ENCODE data around the gene GM2A. TPM values are rescaled to one million over a fixed set of nuclear protein-coding genes. Genes with fewer than 3 reads are reported as not detected.
A peak's percentile ranks its signal among the peaks of the same experiment; 100 is the strongest.

Gene GM2A
- total RNA-seq, 2 donors from 2014 or later = 19.4 to 28.2 TPM

DNA sequence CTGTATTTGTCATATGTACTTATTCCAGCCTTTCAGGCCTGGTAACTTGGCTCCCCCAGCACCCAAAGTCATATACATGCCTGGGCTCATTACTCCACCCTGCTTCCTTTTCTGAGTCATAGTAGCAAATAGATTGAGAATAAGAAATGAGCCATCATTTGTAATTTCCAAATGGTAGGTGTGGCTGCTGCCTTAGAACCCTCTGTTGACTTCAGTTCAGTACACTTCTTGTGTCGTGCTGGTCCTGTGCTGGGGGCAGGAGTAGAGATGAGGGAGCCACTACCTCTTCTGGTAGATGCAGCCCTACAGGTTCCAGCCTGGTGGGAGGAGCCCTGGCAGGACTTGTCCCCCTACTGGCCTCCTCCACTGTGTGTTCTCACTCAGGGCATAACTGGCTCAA lies 11.1 kb downstream of the GM2A start:
- ATAC-seq (replicated peaks in 1 of 2) = peak; percentile 97
- Mint-ChIP-seq H3K4me3 (peak overlapping the region; percentile 59 to 71), H3K9me3 (no peaks in the 10 kb centered on the region), H3K27ac (no peak overlapping the region), H3K4me1 (ENCODE audit: low read depth) (peaks cover 21% of the 10 kb centered on the region), H3K36me3 (ENCODE audit: insufficient read depth in 2 of 2) (peaks cover 2 to 11% of the 10 kb centered on the region in 2 donors), H3K27me3 (ENCODE audit: low read depth) (no peaks in the 10 kb centered on the region)
- DNase-seq = peak; percentile 45 to 61

DNA sequence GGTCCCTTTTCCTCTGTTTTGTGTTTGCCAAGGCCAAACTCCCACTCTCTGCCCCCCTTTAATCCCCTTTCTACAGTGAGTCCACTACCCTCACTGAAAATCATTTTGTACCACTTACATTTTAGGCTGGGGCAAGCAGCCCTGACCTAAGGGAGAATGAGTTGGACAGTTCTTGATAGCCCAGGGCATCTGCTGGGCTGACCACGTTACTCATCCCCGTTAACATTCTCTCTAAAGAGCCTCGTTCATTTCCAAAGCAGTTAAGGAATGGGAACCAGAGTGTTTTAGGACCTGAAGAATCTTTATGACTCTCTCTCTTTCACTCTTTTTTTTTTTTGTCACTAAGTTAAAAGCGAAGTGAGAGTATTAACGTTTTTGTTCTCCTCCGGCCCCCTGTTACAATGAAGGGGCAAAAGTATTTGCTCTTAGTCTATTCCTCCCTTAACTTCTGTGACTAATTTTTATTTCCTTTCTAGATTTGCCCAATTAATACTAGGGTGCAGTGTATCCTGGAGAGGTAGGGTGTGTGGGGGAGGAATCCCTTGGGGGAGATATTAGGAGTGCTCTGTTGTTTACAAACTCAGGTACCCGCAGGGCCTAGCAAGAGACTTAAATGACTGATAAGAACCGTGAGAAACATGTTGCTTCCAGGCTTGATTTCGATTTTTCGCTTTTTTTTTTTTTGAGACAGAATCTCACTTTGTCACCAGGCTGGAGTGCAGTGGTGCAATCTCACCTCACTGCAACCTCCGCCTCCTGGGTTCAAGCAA lies 14.7 kb downstream of the GM2A start:
- Mint-ChIP-seq H3K27ac (no peak overlapping the region), H3K9me3 (no peaks in the 10 kb centered on the region), H3K27me3 (ENCODE audit: low read depth) (no peaks in the 10 kb centered on the region), H3K4me3 (no peak overlapping the region), H3K4me1 (ENCODE audit: low read depth) (peaks cover 21% of the 10 kb centered on the region), H3K36me3 (ENCODE audit: insufficient read depth in 2 of 2) (peaks cover 2 to 11% of the 10 kb centered on the region in 2 donors)
- no peak for DNase-seq
- no peak for ATAC-seq (replicated peaks in 1 of 2)

- Mint-ChIP-seq H3K36me3 (ENCODE audit: insufficient read depth in 2 of 2) (peaks cover 2 to 3% of the 10 kb centered on the region in 2 donors), H3K4me1 (ENCODE audit: low read depth) (no peaks in the 10 kb centered on the region), H3K27me3 (ENCODE audit: low read depth) (no peaks in the 10 kb centered on the region), H3K27ac (no peak overlapping the region), H3K4me3 (no peak overlapping the region), H3K9me3 (no peaks in the 10 kb centered on the region)
- DNase-seq = peak; percentile 29 to 37
- ATAC-seq (replicated peaks in 1 of 2) = peak; percentile 96 to 98
These were observed 17.6 kb downstream of the GM2A start for GRCh38 chr5:151270599-151270998.

GRCh38 chr5:151271336-151271735 lies 18.4 kb downstream of the GM2A start:
- no peak overlapping the region for H3K27ac Mint-ChIP-seq

DNA sequence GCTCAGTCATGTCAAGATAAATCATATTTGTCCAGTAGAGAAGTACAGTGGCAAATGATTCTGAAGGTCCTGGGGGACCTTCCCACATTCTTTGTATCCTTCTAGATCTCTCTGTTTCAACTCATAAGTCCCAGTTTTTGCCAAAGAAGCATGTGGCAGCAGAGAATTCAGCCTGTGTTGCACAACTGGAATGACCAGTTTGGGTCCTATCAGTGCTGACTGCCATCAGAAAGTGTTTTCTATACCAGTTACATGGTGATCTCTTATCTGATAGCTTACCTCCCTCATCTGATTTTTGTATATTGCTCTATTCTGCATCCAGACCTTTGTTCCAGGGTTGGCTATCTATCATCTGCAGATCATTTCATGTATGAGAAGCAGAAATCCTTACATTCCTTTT lies 21.7 kb downstream of the GM2A start:
- Mint-ChIP-seq H3K27me3 (ENCODE audit: low read depth) (peaks cover 5% of the 10 kb centered on the region), H3K4me3 (no peak overlapping the region), H3K36me3 (ENCODE audit: insufficient read depth in 2 of 2) (no peaks in the 10 kb centered on the region), H3K27ac (no peak overlapping the region), H3K4me1 (ENCODE audit: low read depth) (peaks cover 6% of the 10 kb centered on the region), H3K9me3 (no peaks in the 10 kb centered on the region)
- DNase-seq = no peak
- no peak for ATAC-seq (replicated peaks in 1 of 2)

More at GRCh38 chr5:151271336-151271735, 18.4 kb downstream of the GM2A start:
- H3K36me3 Mint-ChIP-seq (ENCODE audit: insufficient read depth in 2 of 2) = peaks cover 2 to 3% of the 10 kb centered on the region in 2 donors
- H3K4me1 Mint-ChIP-seq (ENCODE audit: low read depth) = peaks cover 3% of the 10 kb centered on the region
- H3K4me3 Mint-ChIP-seq = no peak overlapping the region
- no peaks in the 10 kb centered on the region for H3K27me3 Mint-ChIP-seq (ENCODE audit: low read depth)
- DNase-seq (no peak), ATAC-seq (replicated peaks in 1 of 2) (no peak)
- H3K9me3 Mint-ChIP-seq = no peaks in the 10 kb centered on the region

- Mint-ChIP-seq H3K27me3 (ENCODE audit: low read depth) (peaks cover 5% of the 10 kb centered on the region), H3K4me3 (no peak overlapping the region), H3K4me1 (ENCODE audit: low read depth) (peaks cover 6% of the 10 kb centered on the region), H3K9me3 (no peaks in the 10 kb centered on the region), H3K27ac (no peak overlapping the region), H3K36me3 (ENCODE audit: insufficient read depth in 2 of 2) (no peaks in the 10 kb centered on the region)
- ATAC-seq (replicated peaks in 1 of 2) (no peak), DNase-seq (no peak)
These were observed 22.8 kb downstream of the GM2A start for GRCh38 chr5:151275803-151276202.

GRCh38 chr5:151278845-151279244 lies 25.9 kb downstream of the GM2A start:
- peaks cover 6% of the 10 kb centered on the region for H3K4me1 Mint-ChIP-seq (ENCODE audit: low read depth)
- no peak overlapping the region for H3K27ac Mint-ChIP-seq
- peaks cover 5% of the 10 kb centered on the region for H3K27me3 Mint-ChIP-seq (ENCODE audit: low read depth)

DNA sequence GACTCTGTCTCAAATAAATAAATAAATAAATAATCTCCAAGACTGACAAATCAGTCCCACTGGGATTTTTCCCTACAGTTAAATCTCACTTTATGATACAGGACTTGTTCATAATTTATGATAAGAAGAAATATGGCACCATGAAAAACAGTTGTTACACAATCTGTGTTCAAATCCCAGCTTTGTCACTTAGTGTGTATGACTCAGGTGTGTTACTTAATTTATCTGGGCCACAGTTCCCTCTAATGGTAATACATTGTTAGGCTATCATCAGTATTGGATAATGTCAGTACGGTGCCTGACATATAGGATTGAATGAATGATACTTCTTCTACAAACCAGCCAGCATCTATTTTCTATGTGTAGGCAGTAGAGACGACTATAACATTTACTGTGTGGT lies 27.5 kb downstream of the GM2A start:
- DNase-seq = no peak
- H3K9me3 Mint-ChIP-seq = no peaks in the 10 kb centered on the region
- no peak overlapping the region for H3K4me3 Mint-ChIP-seq
- peaks cover 6% of the 10 kb centered on the region for H3K4me1 Mint-ChIP-seq (ENCODE audit: low read depth)
- H3K36me3 Mint-ChIP-seq (ENCODE audit: insufficient read depth in 2 of 2) = no peaks in the 10 kb centered on the region
- H3K27me3 Mint-ChIP-seq (ENCODE audit: low read depth) = peaks cover 5% of the 10 kb centered on the region
- no peak overlapping the region for H3K27ac Mint-ChIP-seq
- no peak for ATAC-seq (replicated peaks in 1 of 2)

More at GRCh38 chr5:151278845-151279244, 25.9 kb downstream of the GM2A start:
- ATAC-seq (replicated peaks in 1 of 2) = no peak
- no peaks in the 10 kb centered on the region for H3K9me3 Mint-ChIP-seq
- no peak for DNase-seq
- H3K36me3 Mint-ChIP-seq (ENCODE audit: insufficient read depth in 2 of 2) = no peaks in the 10 kb centered on the region
- H3K4me3 Mint-ChIP-seq = no peak overlapping the region

GRCh38 chr5:151281001-151281639 lies 28.1 kb downstream of the GM2A start:
- peaks cover 6% of the 10 kb centered on the region for H3K4me1 Mint-ChIP-seq (ENCODE audit: low read depth)
- H3K9me3 Mint-ChIP-seq = no peaks in the 10 kb centered on the region
- no peak for DNase-seq
- no peak overlapping the region for H3K27ac Mint-ChIP-seq
- no peak for ATAC-seq (replicated peaks in 1 of 2)
- peaks cover 5% of the 10 kb centered on the region for H3K27me3 Mint-ChIP-seq (ENCODE audit: low read depth)
- H3K4me3 Mint-ChIP-seq = no peak overlapping the region
- no peaks in the 10 kb centered on the region for H3K36me3 Mint-ChIP-seq (ENCODE audit: insufficient read depth in 2 of 2)

DNA sequence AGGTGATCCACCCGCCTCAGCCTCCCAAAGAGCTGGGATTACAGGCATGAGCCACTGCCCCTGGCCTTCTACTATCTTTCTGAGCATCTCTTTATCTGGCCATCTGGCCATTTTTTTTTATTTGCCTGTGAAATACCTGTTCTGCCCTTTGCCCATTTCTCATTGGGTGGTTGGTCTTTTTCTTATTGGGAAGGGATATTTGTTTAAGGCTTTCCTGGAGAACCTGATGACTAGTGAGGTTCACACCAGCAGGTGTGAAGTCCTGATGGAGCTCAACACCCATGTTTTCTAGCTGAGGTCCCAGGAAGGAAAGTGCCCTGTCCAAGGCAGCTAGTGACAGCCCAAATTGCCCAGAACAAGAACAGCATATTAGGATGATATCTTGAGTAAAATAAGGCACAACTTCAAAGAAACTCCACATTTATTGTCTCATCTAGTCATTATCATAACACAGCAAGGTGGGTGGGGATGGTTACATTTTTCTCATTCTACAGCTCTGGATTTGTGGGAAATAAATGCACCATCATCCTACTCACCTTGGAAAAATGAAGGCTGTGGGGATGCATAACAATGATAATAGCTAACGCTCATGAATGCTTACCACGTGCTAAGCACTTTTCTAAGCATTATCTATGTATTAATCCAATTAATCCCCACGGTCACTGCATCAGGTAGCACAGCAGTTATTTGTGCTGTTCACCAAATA lies 30.3 kb downstream of the GM2A start:
- no peaks in the 10 kb centered on the region for H3K36me3 Mint-ChIP-seq (ENCODE audit: insufficient read depth in 2 of 2)
- no peak overlapping the region for H3K27ac Mint-ChIP-seq
- H3K4me3 Mint-ChIP-seq = no peak overlapping the region
- DNase-seq (no peak), ATAC-seq (replicated peaks in 1 of 2) (no peak)
- H3K9me3 Mint-ChIP-seq = no peaks in the 10 kb centered on the region
- H3K4me1 Mint-ChIP-seq (ENCODE audit: low read depth) = no peaks in the 10 kb centered on the region
- H3K27me3 Mint-ChIP-seq (ENCODE audit: low read depth) = peaks cover 5% of the 10 kb centered on the region

GRCh38 chr5:151284392-151284967 lies 31.5 kb downstream of the GM2A start:
- Mint-ChIP-seq H3K36me3 (ENCODE audit: insufficient read depth in 2 of 2) (no peaks in the 10 kb centered on the region), H3K27me3 (ENCODE audit: low read depth) (no peaks in the 10 kb centered on the region), H3K9me3 (no peaks in the 10 kb centered on the region), H3K4me3 (no peak overlapping the region), H3K4me1 (ENCODE audit: low read depth) (no peaks in the 10 kb centered on the region), H3K27ac (no peak overlapping the region)
- ATAC-seq (replicated peaks in 1 of 2) (no peak), DNase-seq (peak in 1 of 2 donors; percentile 15)

DNA sequence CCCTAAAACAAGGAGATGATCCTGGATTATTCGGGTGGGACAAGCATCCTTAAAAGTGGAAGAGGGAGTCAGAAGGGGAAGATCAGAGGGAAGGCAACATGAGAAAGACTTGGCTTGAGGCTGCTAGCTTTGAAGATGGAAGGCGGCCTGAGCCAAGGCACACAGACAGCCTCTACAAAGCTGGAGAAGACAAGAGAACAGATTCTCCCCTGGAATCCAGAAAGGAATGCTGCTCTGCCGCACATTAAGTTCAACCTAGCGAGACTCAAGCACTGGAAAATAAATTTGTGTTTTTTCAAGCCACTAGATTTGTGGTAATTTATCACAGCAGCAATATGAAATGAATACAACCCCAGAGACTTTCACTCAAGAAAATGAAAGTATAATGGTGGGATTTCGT lies 32.7 kb downstream of the GM2A start:
- no peaks in the 10 kb centered on the region for H3K27me3 Mint-ChIP-seq (ENCODE audit: low read depth)
- no peak overlapping the region for H3K4me3 Mint-ChIP-seq
- H3K4me1 Mint-ChIP-seq (ENCODE audit: low read depth) = no peaks in the 10 kb centered on the region
- H3K9me3 Mint-ChIP-seq = no peaks in the 10 kb centered on the region
- DNase-seq (no peak), ATAC-seq (replicated peaks in 1 of 2) (no peak)
- no peak overlapping the region for H3K27ac Mint-ChIP-seq
- H3K36me3 Mint-ChIP-seq (ENCODE audit: insufficient read depth in 2 of 2) = no peaks in the 10 kb centered on the region

GRCh38 chr5:151286246-151286645 lies 33.3 kb downstream of the GM2A start:
- Mint-ChIP-seq H3K27ac (no peak overlapping the region), H3K4me3 (no peak overlapping the region), H3K4me1 (ENCODE audit: low read depth) (no peaks in the 10 kb centered on the region), H3K36me3 (ENCODE audit: insufficient read depth in 2 of 2) (no peaks in the 10 kb centered on the region), H3K27me3 (ENCODE audit: low read depth) (no peaks in the 10 kb centered on the region), H3K9me3 (no peaks in the 10 kb centered on the region)
- no peak for ATAC-seq (replicated peaks in 1 of 2)
- no peak for DNase-seq

Measured in activated T-cell treated with anti-CD3 and anti-CD28 coated beads, Interleukin-2, amount 50 U/mL, for 72 hours (primary cell).